HL-60 (cell line): Measurements from ENCODE around the gene CPTP.

Experiments
- CTCF ChIP-seq: IDR thresholded peaks from one replicate; pipeline ENCODE4 v1.5.1; 2011; ENCODE audit warnings: low read length, control low read depth, inconsistent platforms; ENCODE audit not compliant: insufficient read depth
- GABPA ChIP-seq: IDR thresholded peaks from 2 replicates; pipeline ENCODE4 v1.6.1; 2012; ENCODE audit warnings: low read depth
- SPI1 ChIP-seq: IDR thresholded peaks from 2 replicates; pipeline ENCODE4 v1.6.1; 2012; ENCODE audit warnings: low read depth, mild to moderate bottlenecking, borderline replicate concordance

GRCh38 chr1:1291548-1292441 is 32.8 kb upstream of the CPTP start:
- TF ChIP-seq CTCF (peak; percentile 34), GABPA (no peak), SPI1 (no peak)
